ENCODE results near the gene SNRNP27.

GRCh38 chr2:69914950-69915945 lies 21.5 kb downstream of the SNRNP27 start, which contains the start of gene MXD1:
- TF ChIP-seq POLR2A (IDR thresholded peaks at IDR 0.05) = peak in 3 of 4 donors; percentile 95 to 98 (median 98)
- TF ChIP-seq, protein P1, sequence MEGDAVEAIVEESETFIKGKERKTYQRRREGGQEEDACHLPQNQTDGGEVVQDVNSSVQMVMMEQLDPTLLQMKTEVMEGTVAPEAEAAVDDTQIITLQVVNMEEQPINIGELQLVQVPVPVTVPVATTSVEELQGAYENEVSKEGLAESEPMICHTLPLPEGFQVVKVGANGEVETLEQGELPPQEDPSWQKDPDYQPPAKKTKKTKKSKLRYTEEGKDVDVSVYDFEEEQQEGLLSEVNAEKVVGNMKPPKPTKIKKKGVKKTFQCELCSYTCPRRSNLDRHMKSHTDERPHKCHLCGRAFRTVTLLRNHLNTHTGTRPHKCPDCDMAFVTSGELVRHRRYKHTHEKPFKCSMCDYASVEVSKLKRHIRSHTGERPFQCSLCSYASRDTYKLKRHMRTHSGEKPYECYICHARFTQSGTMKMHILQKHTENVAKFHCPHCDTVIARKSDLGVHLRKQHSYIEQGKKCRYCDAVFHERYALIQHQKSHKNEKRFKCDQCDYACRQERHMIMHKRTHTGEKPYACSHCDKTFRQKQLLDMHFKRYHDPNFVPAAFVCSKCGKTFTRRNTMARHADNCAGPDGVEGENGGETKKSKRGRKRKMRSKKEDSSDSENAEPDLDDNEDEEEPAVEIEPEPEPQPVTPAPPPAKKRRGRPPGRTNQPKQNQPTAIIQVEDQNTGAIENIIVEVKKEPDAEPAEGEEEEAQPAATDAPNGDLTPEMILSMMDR (IDR thresholded peaks at IDR 0.05) = peak in 1 of 6 experiments; percentile 20
